ENCODE measurements around the gene SLAMF7.
A peak's percentile ranks its signal among the peaks of the same experiment; 100 is the strongest.
"Not testable (repeated sequence)": the region's sequence is repeated elsewhere in the genome, so short reads cannot be mapped to it uniquely, and the experiment has no call there.

Gene SLAMF7

DNA sequence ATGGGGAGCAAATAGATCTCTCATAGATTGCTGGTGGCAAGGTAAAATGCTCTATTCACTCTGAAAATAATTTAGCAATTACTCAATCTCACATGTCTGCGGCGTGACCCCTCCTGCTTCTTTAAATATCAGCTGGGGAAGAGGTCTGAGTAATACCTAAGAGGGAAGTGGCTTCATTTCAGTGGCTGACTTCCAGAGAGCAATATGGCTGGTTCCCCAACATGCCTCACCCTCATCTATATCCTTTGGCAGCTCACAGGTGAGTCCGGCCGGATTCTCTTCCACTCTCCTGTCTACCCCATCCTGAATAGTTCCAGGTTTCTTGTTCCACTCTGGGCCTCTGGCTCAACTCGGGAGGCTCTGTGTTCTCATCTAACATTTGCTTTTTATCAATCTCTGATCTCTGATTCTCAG is at the start of gene SLAMF7:
Gene SLAMF7 (plus strand): TSS at position 150 of the 414 bp plus-strand sequence. CDS start 55 bp downstream, at position 205.
- peak; percentile 59 to 60 for DNase-seq

DNA sequence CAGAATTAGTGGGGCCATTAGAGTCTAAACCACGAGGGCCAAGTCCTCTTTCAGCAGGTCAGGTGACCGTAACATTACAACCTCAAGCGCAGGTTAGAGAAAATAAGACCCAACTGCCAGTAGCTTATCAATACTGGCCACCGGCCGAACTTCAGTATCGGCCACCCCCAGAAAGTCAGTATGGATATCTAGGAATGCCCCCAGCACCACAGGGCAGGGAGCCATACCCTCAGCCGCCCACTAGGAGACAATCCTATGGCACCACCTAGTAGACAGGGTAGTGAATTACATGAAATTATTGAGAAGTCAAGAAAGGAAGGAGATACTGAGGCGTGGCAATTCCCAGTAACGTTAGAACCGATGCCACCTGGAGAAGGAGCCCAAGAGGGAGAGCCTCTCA is 46.7 kb upstream of the SLAMF7 start:
- DNase-seq = peak in 1 of 2 donors; percentile 39

GRCh38 chr1:160702100-160702499 is 36.9 kb upstream of the SLAMF7 start:
- DNase-seq = no peak

DNA sequence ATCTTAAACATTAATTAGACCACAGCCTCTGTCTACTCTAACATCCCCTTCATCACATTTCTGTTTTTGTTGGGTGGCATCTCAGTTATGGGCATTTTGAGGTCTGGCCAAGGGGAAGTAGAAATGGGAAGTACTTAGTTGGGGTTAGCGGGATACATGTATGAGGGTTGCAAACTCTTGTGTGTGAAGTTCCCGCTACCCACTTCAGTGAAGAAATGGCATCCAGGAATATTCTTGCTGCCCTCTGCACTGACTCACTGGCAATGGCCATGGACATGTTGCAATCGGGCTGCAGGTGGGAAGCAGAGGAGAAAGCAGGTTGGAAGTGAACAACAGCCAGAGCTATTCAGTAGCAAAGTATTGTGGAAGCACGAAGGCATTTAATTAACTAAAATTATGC is 34.8 kb upstream of the SLAMF7 start:
- DNase-seq = peak in 1 of 2 donors; percentile 48

GRCh38 chr1:160705212-160705621 is 33.8 kb upstream of the SLAMF7 start:
- peak in 1 of 2 donors; percentile 35 for DNase-seq

DNA sequence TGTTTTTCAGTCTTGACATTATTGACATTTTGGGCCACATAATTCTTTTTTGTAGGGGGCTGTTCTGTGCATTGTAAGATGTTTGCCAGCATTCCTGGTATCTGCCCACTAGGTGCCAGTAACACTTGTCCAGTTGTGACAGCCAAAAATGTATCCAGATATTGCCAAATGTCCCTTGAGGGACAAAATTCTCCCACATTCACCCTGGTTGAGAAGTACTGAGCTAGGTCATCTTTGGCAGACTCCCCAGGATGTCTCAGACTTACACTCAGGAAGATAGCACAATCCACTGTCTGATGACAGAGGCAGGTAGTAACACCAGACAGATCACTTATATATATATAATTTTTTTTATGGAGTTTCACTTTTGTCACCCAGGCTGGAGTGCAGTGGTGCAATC is 33.3 kb upstream of the SLAMF7 start:
- no peak for DNase-seq

DNA sequence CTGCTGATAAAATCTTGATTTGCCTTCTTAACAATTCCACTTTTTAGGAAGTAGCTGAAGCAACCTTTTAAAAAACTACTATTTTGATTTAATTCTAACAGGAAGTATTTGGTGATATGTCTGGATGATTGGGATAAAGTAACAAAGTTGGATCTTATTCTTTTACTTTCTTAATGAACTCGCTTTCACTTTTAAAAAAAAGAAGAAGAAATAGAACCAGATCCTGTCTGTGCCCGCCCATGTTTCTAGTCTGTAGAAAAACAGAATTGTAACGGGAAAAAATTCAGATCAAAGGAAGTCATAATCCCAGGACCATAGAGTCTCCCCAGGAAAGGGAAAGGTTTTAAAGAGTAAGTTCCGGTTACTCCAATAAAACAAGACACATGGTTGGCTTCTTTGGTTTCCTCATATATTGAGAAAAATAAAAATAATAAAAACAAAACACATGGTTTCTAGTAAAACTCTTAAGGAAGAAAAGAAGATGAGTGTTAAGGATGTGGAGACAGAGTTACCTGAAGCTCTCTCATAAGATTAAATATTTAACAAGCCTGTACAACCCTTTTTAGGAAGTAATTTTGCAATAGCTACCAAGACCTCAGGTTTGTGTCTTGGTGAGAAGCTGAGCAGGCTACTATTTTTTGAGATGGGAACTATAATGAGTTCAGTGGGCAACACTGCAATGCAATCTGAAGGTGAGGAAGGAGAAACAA is 32.4 kb upstream of the SLAMF7 start:
- no peak for DNase-seq

- peak in 1 of 2 donors; percentile 62 for DNase-seq
These were observed 31.6 kb upstream of the SLAMF7 start for GRCh38 chr1:160707236-160708064.

GRCh38 chr1:160708118-160708517 is 30.9 kb upstream of the SLAMF7 start:
- DNase-seq = peak in 1 of 2 donors; percentile 43

- peak in 1 of 2 donors; percentile 60 for DNase-seq
These were observed 30.2 kb upstream of the SLAMF7 start for GRCh38 chr1:160708801-160709200.

DNA sequence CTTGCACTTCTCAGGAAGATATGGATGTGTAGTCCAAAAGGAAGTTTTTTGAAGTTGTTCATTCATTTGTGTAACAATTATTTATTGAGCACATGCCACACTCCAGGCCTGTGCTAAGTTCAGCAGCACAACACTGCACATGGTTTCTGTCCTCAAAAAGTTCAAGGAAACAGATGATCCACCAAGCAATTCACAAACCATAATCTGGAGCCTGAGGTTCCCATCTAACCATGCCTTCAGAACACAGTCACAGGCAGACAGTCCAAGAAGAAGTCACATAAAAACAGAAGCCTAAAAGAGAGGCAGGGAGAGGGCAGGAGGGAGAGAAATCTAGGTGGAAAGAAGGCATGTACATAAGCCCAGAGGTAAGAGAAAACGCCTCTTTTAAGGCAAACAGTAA is 29.3 kb upstream of the SLAMF7 start:
- no peak for DNase-seq

GRCh38 chr1:160710517-160711252 is 28.4 kb upstream of the SLAMF7 start:
- DNase-seq = no peak

DNA sequence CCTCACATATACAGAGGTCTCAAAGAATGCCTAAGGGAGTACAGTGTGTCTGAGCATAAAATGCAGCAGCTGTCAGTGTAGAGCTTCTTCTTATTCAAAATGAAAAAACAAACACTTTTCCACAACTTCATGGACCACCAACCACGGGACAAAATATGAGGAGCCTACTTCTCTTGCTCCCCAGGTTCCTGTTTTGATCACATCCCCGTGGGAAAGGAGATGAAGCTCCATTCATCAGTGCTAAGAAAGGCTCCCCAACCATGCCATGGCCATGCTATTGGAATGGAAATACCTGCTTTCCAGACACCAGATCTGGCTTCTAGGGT is 27.8 kb upstream of the SLAMF7 start:
- DNase-seq = no peak

GRCh38 chr1:160711602-160712311 is 27.3 kb upstream of the SLAMF7 start, which contains the start of gene CD48:
Gene CD48 (minus strand): TSS chr1:160711822. CDS start chr1:160711763, 59 bp downstream.
- peak; percentile 61 to 80 for DNase-seq

GRCh38 chr1:160712525-160713080 is 26.4 kb upstream of the SLAMF7 start:
- DNase-seq = peak; percentile 65 to 75

DNA sequence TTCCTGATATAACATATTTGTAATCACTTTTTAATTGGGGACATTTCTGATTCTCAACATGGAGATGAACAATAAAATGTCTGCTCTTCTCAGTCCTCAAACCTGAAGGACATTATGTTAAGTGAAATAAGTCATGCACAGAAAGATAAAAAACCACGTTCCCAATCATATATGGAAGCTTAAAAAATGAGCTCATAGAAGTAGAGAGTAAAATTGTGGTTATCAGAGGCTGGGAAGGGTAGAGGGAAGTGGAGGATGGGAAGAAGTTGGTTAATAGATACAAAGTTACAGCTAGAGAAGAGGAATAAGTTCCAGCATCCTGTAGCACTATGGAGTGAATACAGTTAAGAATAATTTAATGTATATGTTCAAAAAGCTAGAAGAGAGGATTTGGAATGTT is 25.9 kb upstream of the SLAMF7 start:
- no peak for DNase-seq

GRCh38 chr1:160714034-160714648 is 24.9 kb upstream of the SLAMF7 start:
- not testable (repeated sequence) for DNase-seq

GRCh38 chr1:160716013-160716412 is 23.0 kb upstream of the SLAMF7 start:
- no peak for DNase-seq

DNA sequence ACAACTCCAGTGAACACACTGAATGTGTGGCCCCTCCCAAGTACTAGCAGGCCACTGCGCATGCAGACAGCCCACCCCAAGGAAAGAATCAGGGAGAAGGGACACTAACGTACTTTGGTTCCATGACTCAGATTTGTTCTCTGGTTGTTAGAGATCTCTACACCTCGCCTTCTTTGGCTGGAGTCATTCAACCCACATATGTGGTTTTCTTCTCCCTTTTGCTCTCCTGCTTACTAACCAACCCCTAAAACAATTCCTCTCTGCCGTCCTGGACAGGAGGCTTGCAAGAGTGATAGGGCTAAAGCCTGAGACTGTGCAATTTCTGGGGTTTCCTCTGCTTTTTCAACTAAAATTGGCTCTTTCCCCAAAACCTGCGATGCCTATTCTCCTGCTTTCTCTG is 21.7 kb upstream of the SLAMF7 start:
- DNase-seq = no peak

GRCh38 chr1:160718210-160718609 is 20.8 kb upstream of the SLAMF7 start:
- DNase-seq = no peak

GRCh38 chr1:160720356-160721085 is 18.5 kb upstream of the SLAMF7 start:
- DNase-seq = no peak

Measured in CD4-positive, alpha-beta T cell treated with Interleukin-4 for 1 hour (primary cell).